Heart right ventricle (tissue), 16 donors: ENCODE measurements around the gene RAX. TPM values are rescaled to one million over a fixed set of nuclear protein-coding genes. Genes with fewer than 3 reads are reported as not detected.

Source experiments
- ATAC-seq, 8 donors: fragments of 200-7000 bp; cut with Tn5 transposase; one replicate each; pipeline ENCODE4 v1.9.1; 2020; ENCODE audit warnings: mild to moderate bottlenecking in 8 of 8, moderate library complexity in 8 of 8, moderate number of reproducible peaks in 1 of 8
- DNase-seq, 2 donors: peaks; one replicate each; pipeline ENCODE4 v3.0.0-alpha.2; 2020
- H3K27ac ChIP-seq, 10 donors: fragments of 200-600 bp; sonication (generic) in 2 of 10; one replicate each; pipeline versions ENCODE4 v1.5.0 to v1.8.0; 2020 to 2022; ENCODE audit warnings: mild to moderate bottlenecking in 3 of 10
- H3K27me3 ChIP-seq, 7 donors: fragments of 200-600 bp; one replicate each; pipeline ENCODE4 v1.8.0; 2021 to 2022; ENCODE audit warnings: mild to moderate bottlenecking in 2 of 7
- H3K36me3 ChIP-seq, 9 donors: fragments of 200-600 bp; sonication (generic) in 1 of 9; one replicate each; pipeline versions ENCODE4 v1.5.0 to v1.8.0; 2020 to 2022; ENCODE audit warnings: mild to moderate bottlenecking in 2 of 9
- H3K4me1 ChIP-seq, 9 donors: fragments of 200-600 bp; sonication (generic) in 1 of 9; one replicate each; pipeline versions ENCODE4 v1.5.0 to v1.8.0; 2020 to 2022; ENCODE audit warnings: mild to moderate bottlenecking in 4 of 9
- H3K4me3 ChIP-seq, 10 donors: fragments of 200-600 bp; sonication (generic) in 2 of 10; one replicate each; pipeline versions ENCODE4 v1.5.0 to v1.8.0; 2020 to 2022; ENCODE audit warnings: mild to moderate bottlenecking in 7 of 10, moderate library complexity in 2 of 10
- H3K9me3 ChIP-seq, 11 donors: fragments of 200-600 bp in 10 of 11; sonication (generic) in 2 of 11; one replicate each; pipeline versions ENCODE4 v1.5.0 to v1.8.0; 2013 to 2022; ENCODE audit warnings: mild to moderate bottlenecking in 2 of 11, control low read depth in 1 of 11, moderate library complexity in 1 of 11
- CTCF ChIP-seq, 9 donors: fragments of 200-600 bp; sonication (generic) in 2 of 9; IDR thresholded peaks; one replicate each; pipeline versions ENCODE4 v1.5.0 to v1.8.0; 2021 to 2022; ENCODE audit warnings: antibody characterized with exemption in 9 of 9, mild to moderate bottlenecking in 5 of 9, moderate library complexity in 1 of 9
- WGBS, 2 donors: extraction: QIAGEN DNeasy Blood & Tissue Kit; methylation state at CpG; one replicate each; pipeline ENCODE4 v1.1.7; 2013; ENCODE audit warnings: inconsistent platforms in 1 of 2; 5-methylcytosine and 5-hydroxymethylcytosine counted together
- intact Hi-C, 10 donors: fragments of 100-400 bp; cut with DNase I; formaldehyde crosslinking; loops; one replicate each; pipeline versions ENCODE4 v1.11.1 to v1.14.2; 2022
- polyA plus RNA-seq, 2 donors: library from polyadenylated mRNA; stranded (reverse); fragments of 200-250 nt; gene quantifications; one replicate each; pipeline ENCODE4 v1.2.3, GENCODE V29; 2013
- total RNA-seq, 10 donors: library from RNA; stranded (reverse); fragmentation: NEBNext Ultra II Directional in 3 of 10; extraction: Animal tissue kit (Norgen Biotek cat#: 25700) in 3 of 10; gene quantifications; one replicate each; pipeline versions ENCODE4 v1.2.1 to v1.2.4, GENCODE V29; 2021 to 2023
- donor health status: Arrhythmogenic right ventricular cardiomyopathy.
- donor health status: ischemic (EF 13 %, LVEDD 7.1; RV severe dilation, severe dysfunction).
- donor health status: healthy with polysubstance abuse.
- donor health status: DM: no; HTN: yes; CAD: no.
- donor health status: DM: no; HTN: no; CAD: no.
- donor health status: ischemic (EF 25% LVEDD 6.9; RV normal size, moderate dysfunction).
- donor health status: ischemic (EF 25% LVEDD 5.7; RV mildly dilated, moderate dysfunction).
- donor health status: healthy.
- donor health status: DM: yes; HTN: yes; CAD: no.
- donor health status: Ischemic cardiomyopathy.
- donor health status: ischemic (EF 35%, LVEDD 5.7; RV mildly dilated, moderate dysfunction).
- donor health status: nonischemic (EF 11% LVEDD 7.7; RV severe dilation, severe dysfunction).
- donor health status: DM: yes; HTN: yes; CAD: no.
- donor health status: PGD.
- donor health status: ischemic (EF 29% LVEDD 5.4; RV normal size, mild dysfunction).
- donor health status: nonischemic (EF 23%, LVEDD 6.1; RV moderate dilation, normal function).

RAX gene
- total and polyA plus RNA-seq, 12 donors: not detected

- H3K27me3 ChIP-seq: peaks cover 0 to 74% (median 44%) of the 10 kb centered on the region in 7 donors
- H3K36me3 ChIP-seq: no peaks in the 10 kb centered on the region
- no peak overlapping the region for H3K27ac ChIP-seq
- DNase-seq: peak; percentile 69 to 83
- intact Hi-C loops: loop anchor here (2.0 to 10.0 kb wide), 5 partner anchors 64 to 519 kb away; no protein-coding TSS in a partner anchor
- 3% methylated on average over 46 of the region's 46 CpGs for WGBS, 2 donors
- H3K4me1 ChIP-seq: peaks cover 0 to 13% (median 6%) of the 10 kb centered on the region in 9 donors
- peak overlapping the region in 7 of 10 donors; percentile 27 to 53 (median 38) for H3K4me3 ChIP-seq
- peak; percentile 94 to 99 (median 96) for ATAC-seq
- peak; percentile 71 to 91 (median 81) for TF ChIP-seq CTCF (IDR thresholded peaks at IDR 0.05)
- H3K9me3 ChIP-seq: no peaks in the 10 kb centered on the region
Observed at GRCh38 chr18:59308248-59308937, 35.1 kb upstream of the RAX start.

GRCh38 chr18:59306640-59307039 is 33.4 kb upstream of the RAX start:
- H3K36me3 ChIP-seq: no peaks in the 10 kb centered on the region
- DNase-seq: no peak
- peaks cover 0 to 13% (median 6%) of the 10 kb centered on the region in 9 donors for H3K4me1 ChIP-seq
- no peak for ATAC-seq
- H3K27ac ChIP-seq: no peak overlapping the region
- 80 to 84% methylated on average over 6 of the region's 6 CpGs for WGBS, 2 donors
- H3K4me3 ChIP-seq: no peak overlapping the region
- no peak for TF ChIP-seq CTCF (IDR thresholded peaks at IDR 0.05)
- no peaks in the 10 kb centered on the region for H3K9me3 ChIP-seq
- H3K27me3 ChIP-seq: peaks cover 0 to 76% (median 50%) of the 10 kb centered on the region in 7 donors
- intact Hi-C loops: loop anchor here in 8 of 10 donors (5.0 to 10.0 kb wide), 4 partner anchors 62 to 521 kb away; no protein-coding TSS in a partner anchor

- Histone ChIP-seq H3K27me3 (peaks cover 0 to 75% (median 42%) of the 10 kb centered on the region in 7 donors), H3K36me3 (no peaks in the 10 kb centered on the region), H3K4me1 (peaks cover 0 to 13% (median 6%) of the 10 kb centered on the region in 9 donors), H3K9me3 (no peaks in the 10 kb centered on the region), H3K27ac (no peak overlapping the region), H3K4me3 (no peak overlapping the region)
- no peak for ATAC-seq
- no peak for TF ChIP-seq CTCF (IDR thresholded peaks at IDR 0.05)
- intact Hi-C loops: loop anchor here in 8 of 10 donors (5.0 to 10.0 kb wide), 4 partner anchors 60 to 522 kb away; no protein-coding TSS in a partner anchor
- DNase-seq: no peak
- WGBS, 2 donors: 74 to 82% methylated on average over 4 of the region's 4 CpGs
Observed at GRCh38 chr18:59305295-59305694, 32.0 kb upstream of the RAX start.

- DNase-seq: no peak
- H3K27me3 ChIP-seq: peaks cover 0 to 69% (median 36%) of the 10 kb centered on the region in 7 donors
- no peak overlapping the region for H3K27ac ChIP-seq
- H3K9me3 ChIP-seq: no peaks in the 10 kb centered on the region
- H3K36me3 ChIP-seq: no peaks in the 10 kb centered on the region
- intact Hi-C loops: loop anchor here in 1 of 10 donors (10.0 kb wide), 1 partner anchor 59 kb away; no protein-coding TSS in a partner anchor
- H3K4me3 ChIP-seq: no peak overlapping the region
- 67 to 77% methylated on average over 9 of the region's 9 CpGs for WGBS, 2 donors
- no peak for TF ChIP-seq CTCF (IDR thresholded peaks at IDR 0.05)
- no peak for ATAC-seq
- H3K4me1 ChIP-seq: peaks cover 0 to 9% (median 2%) of the 10 kb centered on the region in 9 donors
Observed at GRCh38 chr18:59303656-59304195, 30.5 kb upstream of the RAX start.
